ENCODE measurements around the gene SLC35F2. TPM values are rescaled to one million over a fixed set of nuclear protein-coding genes. Genes with fewer than 3 reads are reported as not detected.
A peak's percentile ranks its signal among the peaks of the same experiment; 100 is the strongest.

The SLC35F2 gene
- total RNA-seq, 1 donor from 2014 or later = 0.46 TPM

DNA sequence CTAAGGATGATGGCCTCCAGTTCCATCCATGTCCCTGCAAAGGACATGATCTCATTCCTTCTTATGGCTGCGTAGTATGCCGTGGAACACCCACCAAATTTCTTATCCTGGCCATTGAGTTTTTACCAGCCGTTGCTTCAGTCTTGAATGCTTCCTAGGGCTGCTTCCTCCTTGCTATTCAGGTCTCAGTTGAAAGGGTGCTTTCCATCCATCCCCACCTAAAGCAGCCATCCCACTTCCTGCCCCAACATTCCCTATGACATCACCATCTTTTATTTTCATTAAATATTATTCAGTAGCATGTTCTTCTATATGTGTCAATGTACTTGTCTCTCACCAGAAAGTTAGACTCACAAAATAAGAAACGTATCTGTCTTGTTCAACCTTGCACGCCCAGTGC, 106.1 kb downstream of the SLC35F2 start:
- ATAC-seq (no peak), DNase-seq (ENCODE audit: missing footprints) (no peak)
- intact Hi-C loops (cut with DNase I) = no loop called here

DNA sequence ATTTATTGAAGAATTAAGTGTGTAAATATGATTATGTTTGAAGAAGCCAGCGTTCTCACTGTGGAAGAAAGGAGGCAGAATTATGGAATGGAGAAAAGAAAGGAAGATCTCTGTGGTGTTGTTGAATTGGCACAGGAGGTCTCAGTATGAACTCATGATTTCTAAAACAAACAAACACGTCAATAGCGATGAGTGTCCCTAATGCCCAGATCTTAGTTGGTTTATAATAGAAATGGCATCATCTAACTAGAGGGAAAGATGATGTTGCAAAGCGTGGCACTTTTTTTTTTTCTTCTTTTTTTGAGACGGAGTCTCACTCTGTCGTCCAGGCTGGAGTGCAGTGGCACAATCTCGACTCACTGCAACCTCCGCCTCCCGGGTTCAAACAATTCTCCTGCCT, 107.5 kb downstream of the SLC35F2 start:
- no peak for ATAC-seq
- intact Hi-C loops (cut with DNase I) = no loop called here

DNA sequence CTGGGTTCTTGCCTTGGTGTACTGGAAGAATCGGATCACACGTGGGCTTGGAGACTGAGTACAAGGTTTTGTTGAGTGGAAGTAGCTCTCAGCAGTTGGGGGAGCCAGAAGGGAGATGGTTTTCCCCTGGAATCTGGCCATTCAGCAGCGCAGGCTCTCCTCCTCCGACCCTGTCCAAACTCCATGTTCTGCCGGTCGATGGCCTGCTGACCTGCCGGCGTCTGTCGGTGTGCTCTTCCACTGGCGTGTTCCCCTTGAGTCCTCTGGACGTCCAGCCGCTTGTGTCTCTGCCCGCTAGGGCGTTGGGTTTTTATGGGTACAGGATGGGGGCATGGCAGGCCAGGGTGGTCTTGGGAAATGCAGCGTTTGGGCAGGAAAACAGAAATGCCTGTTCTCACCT, 108.3 kb downstream of the SLC35F2 start:
- ATAC-seq = no peak
- peak; percentile 45 for DNase-seq (ENCODE audit: missing footprints)
- intact Hi-C loops (cut with DNase I) = no loop called here

More for the DNA sequence above, 107.5 kb downstream of the SLC35F2 start:
- no peak for DNase-seq (ENCODE audit: missing footprints)

DNA sequence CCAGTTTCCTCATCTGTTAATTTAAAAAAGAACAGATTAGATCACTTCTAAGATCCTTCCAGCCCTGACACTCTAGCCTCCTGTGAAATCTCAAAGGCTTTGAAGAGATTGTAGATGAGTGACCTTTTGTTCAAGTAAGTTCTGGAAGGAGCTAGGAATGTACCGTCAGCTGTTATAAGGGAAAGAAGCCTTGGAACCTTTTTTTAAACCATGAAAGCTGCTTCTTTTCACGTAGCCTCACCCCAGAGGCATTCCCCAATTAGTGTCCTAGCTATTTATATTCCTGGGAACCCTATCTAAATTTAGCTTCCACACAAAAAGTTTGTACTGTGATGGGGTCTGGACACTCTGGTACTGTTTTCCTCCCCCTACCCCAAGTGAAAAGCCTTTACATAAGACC, 111.0 kb downstream of the SLC35F2 start:
- ATAC-seq (no peak), DNase-seq (ENCODE audit: missing footprints) (no peak)
- intact Hi-C loops (cut with DNase I) = no loop called here

DNA sequence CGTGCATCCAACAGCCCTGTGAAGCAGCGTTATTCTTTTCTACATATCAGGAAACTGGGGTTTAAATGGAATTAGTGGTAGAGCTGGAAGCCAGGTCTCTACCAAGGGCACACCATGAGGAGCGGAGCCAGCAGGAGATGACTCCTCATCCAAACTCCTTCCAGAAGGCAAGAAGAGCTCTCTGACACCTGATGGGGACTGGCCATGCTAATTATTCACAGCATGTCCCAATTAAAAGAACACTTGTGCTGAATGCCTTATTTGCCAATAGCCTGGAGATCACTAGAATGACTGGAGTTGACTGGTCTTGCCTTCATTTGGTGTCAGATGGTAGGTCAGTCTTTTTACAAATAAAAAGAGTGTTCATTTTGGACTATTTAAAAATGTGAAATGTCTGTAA, 113.9 kb downstream of the SLC35F2 start:
- no peak for DNase-seq (ENCODE audit: missing footprints)
- intact Hi-C loops (cut with DNase I) = no loop called here
- ATAC-seq = no peak

DNA sequence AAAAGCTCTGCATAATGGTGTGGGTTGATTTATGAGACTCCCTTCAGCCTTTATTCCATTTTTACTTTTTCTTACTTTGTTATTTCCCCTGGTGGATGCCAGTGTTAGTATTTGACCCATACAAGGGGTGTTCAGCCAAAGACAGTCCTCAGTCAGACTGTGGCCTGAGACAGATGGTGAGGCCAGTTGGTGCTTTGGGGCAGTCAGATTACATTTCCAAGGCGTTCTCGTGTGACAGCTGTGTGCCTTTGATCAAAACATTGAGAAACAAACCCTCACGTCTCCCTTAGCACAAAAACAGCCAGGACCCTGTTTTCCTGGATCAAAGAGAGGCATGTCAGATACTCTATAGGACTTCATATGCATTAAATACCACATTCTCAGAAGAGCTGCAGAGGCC, 115.4 kb downstream of the SLC35F2 start:
- ATAC-seq (no peak), DNase-seq (ENCODE audit: missing footprints) (no peak)
- intact Hi-C loops (cut with DNase I) = loop anchor here (1.0 kb wide), 1 partner anchor 39 kb away; no protein-coding TSS in a partner anchor

DNA sequence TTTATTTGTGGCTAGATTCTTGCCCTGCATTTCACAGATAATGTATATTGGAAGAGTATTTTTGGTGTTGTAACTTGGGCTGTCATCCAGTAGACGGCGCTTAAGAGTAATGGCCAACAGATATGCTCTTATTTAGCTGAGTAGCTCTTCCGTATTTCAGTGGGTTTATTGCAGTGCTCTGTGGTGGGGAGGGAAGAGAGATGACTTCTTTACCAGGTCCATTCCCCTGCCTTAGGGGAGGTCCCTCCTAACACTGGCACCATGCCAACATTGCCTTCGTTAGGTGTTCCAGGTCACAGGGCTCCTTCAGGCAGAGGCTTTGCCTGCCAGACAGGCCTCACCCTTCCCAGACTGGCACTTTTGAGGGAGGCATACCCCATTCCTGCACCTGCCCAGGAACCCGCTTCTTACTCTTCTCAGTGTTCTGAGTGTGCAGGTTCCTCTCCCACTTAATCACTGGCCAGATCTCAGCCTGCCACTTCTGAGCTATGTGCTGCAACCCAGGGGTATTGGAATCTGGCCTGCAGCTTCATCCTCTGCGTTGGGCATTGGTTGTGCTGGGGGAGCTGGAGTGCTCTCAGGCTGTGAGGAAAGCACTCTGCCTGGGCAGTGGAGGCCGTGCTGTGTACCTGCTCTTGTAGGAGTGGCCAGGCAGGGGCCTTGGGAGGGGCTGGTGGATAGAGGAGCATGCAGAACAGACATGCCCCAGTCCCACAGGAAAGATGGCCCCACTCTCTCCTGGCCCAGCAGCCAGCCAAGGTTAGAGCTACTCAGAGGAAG, 117.4 kb downstream of the SLC35F2 start:
- intact Hi-C loops (cut with DNase I) = no loop called here
- peak; percentile 8 for ATAC-seq
- no peak for DNase-seq (ENCODE audit: missing footprints)

Other genes with a start within 250 kb of the SLC35F2 start
- gene SLN, start 146.7 kb downstream of the SLC35F2 start, total RNA-seq = 23.2 TPM
- 1.1 TPM for gene RAB39A, start 69.7 kb upstream of the SLC35F2 start, total RNA-seq
- gene CUL5, start 150.1 kb upstream of the SLC35F2 start, total RNA-seq = 34.2 TPM